ENCODE measurements around the gene SFT2D3. TPM values are rescaled to one million over a fixed set of nuclear protein-coding genes. Genes with fewer than 3 reads are reported as not detected.

Gene SFT2D3
- total and polyA plus RNA-seq, 2 of the 8 experiments (the other 6 are each of a cell fraction or from before 2014, with no cell fraction given), result 7.3 to 10.3 TPM

DNA sequence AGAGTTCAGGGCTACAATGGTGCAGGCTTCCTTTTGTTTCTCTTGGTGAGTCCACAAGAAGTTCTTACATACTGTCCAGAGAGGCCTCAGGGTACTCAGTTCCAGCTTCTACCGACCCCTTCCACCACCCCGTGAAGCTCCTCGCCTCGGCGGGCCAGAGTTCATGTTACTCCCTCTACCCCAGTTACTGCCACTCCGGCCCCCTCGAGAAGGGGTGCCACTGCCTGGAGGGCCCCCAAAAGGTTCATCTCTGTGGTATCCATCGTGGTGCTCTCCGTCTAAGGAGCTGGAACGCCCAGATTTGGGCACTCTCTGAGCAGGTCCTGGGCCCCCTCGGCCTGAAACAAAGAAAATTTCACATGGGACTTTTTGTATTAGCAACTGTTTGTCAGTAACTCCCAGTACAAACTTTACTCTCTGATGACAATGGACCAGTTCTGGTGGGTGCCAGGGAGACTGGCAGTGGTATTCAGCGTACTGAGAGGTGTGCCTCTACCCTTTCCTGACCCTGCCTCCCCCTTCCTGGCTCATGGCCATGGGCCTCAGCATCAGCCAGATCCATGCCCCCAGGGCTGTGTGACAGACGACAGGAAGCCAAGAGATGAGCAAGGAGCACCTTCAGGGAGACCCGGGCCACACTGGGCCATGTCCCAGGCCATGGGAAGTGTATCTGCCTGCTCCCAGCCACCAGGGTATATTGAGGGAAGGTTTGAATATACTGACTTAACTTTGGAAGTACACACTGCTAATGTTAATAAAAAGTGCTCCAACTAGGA, 5.1 kb downstream of the SFT2D3 start:
- no peak overlapping the region for H3K9ac ChIP-seq (replicated peaks in 1 of 4; ENCODE audit: extremely low read depth in 1 of 4, low read depth in 3 of 4, low read length in 3 of 4)
- no peak overlapping the region for H4K8ac ChIP-seq (ENCODE audit: extremely low read depth, insufficient read depth, low read length)
- H3K4me1 ChIP-seq (replicated peaks in 1 of 4; ENCODE audit: control insufficient read depth in 3 of 4, insufficient read depth in 4 of 4, low read length in 3 of 4), result peaks cover 0 to 3% (median 0%) of the 10 kb centered on the region in 4 experiments; a peak in 2 of 7 replicates
- ChIA-PET CTCF (ENCODE audit: partially characterized antibody) (no interaction called here), POLR2A (ENCODE audit: partially characterized antibody) (interaction anchor here (0.6 to 1.3 kb wide), 4 partner anchors 9 to 203 kb away, joined by 3 read pairs; no protein-coding TSS in a partner anchor)
- H2AK5ac ChIP-seq (ENCODE audit: low read depth, low read length), result no peak overlapping the region
- no peak overlapping the region for H2BK120ac ChIP-seq (replicated peaks; ENCODE audit: low read depth, low read length)
- no peaks in the 10 kb centered on the region; the same call in 1 of the 2 replicates for H3K79me1 ChIP-seq (ENCODE audit: low read depth, low read length)
- no peak overlapping the region for H3K4me2 ChIP-seq (ENCODE audit: insufficient read depth in 1 of 2, low read depth in 2 of 2, low read length in 2 of 2)
- no peak overlapping the region for H4K5ac ChIP-seq (ENCODE audit: insufficient read length, low read depth, low read length)
- no peak overlapping the region for H3K23ac ChIP-seq (ENCODE audit: insufficient read length)
- peaks cover 9 to 12% of the 10 kb centered on the region in 2 experiments for H4K20me1 ChIP-seq (replicated peaks in 1 of 2; ENCODE audit: control insufficient read depth in 1 of 2, insufficient read depth in 2 of 2, low read length in 2 of 2)
- H3K9me3 ChIP-seq (ENCODE audit: insufficient read depth in 2 of 2, low read depth in 1 of 2, low read length in 1 of 2), result no peaks in the 10 kb centered on the region
- H3K4ac ChIP-seq (replicated peaks; ENCODE audit: insufficient read length, low read depth, low read length), result no peak overlapping the region
- H3K56ac ChIP-seq (replicated peaks; ENCODE audit: insufficient read length, low read depth, low read length), result no peak overlapping the region
- no peak overlapping the region for H3K18ac ChIP-seq (ENCODE audit: extremely low read depth, low read length)
- H2BK12ac ChIP-seq (ENCODE audit: low read depth, low read length), result no peak overlapping the region
- H3K27me3 ChIP-seq (replicated peaks in 1 of 4; ENCODE audit: control insufficient read depth in 3 of 4, extremely low read depth in 1 of 4, insufficient read depth in 3 of 4, low read length in 3 of 4), result no peaks in the 10 kb centered on the region
- H2BK15ac ChIP-seq (ENCODE audit: low read length), result no peak overlapping the region
- H4K91ac ChIP-seq (replicated peaks; ENCODE audit: insufficient read length, low read length), result no peak overlapping the region
- H3K36me3 ChIP-seq (ENCODE audit: control insufficient read depth in 2 of 4, insufficient read depth in 4 of 4, low read length in 3 of 4), result peaks cover 24 to 54% (median 37%) of the 10 kb centered on the region in 4 experiments
- peaks cover 0 to 13% of the 10 kb centered on the region in 2 experiments; a peak in 2 of 4 replicates for H3K79me2 ChIP-seq (ENCODE audit: control insufficient read depth in 1 of 2, insufficient read depth in 2 of 2, low read length in 2 of 2)
- no peak overlapping the region for H3K4me3 ChIP-seq (ENCODE audit: extremely low read depth in 1 of 4, insufficient read depth in 2 of 4, low read depth in 3 of 4, low read length in 4 of 4)
- WGBS, 2 experiments (ENCODE audit: extremely low coverage in 1 of 2, insufficient coverage in 1 of 2, insufficient read length in 1 of 2, insufficient replicate concordance in 2 of 2, low coverage in 1 of 2, low lambda C conversion rate in 2 of 2, missing lambda C conversion rate in 1 of 2), result 96% methylated on average over 14 of the region's 14 CpGs; no CpG with 5 or more reads in 1 of the 2 experiments
- no peak overlapping the region for H3K14ac ChIP-seq (ENCODE audit: insufficient read length)
- no peak overlapping the region for H3K27ac ChIP-seq (ENCODE audit: low read depth, low read length)
- H2BK20ac ChIP-seq (ENCODE audit: low read length), result no peak overlapping the region
- DNase-seq (ENCODE audit: low read depth in 1 of 2, low spot score in 2 of 2) (no peak), FAIRE-seq (no peak)
- H2BK5ac ChIP-seq (ENCODE audit: low read depth, low read length), result no peak overlapping the region
- H2AFZ ChIP-seq (ENCODE audit: low read length), result no peak overlapping the region
- peaks cover 4% of the 10 kb centered on the region; the same call in 1 of the 2 replicates for H3K23me2 ChIP-seq (ENCODE audit: low read depth, low read length)
- TF ChIP-seq CBX8 (IDR thresholded peaks at IDR 0.05; ENCODE audit: borderline replicate concordance, low read depth, low read length), result no peak
- no peak for TF ChIP-seq CHD1 (IDR thresholded peaks at IDR 0.05; ENCODE audit: low read depth, low read length)
- TF ChIP-seq RNF2 (IDR thresholded peaks at IDR 0.05; ENCODE audit: borderline replicate concordance, low read depth, low read length, missing control alignments, poor library complexity, severe bottlenecking), result no peak
- TF ChIP-seq SP1 (IDR thresholded peaks at IDR 0.05; ENCODE audit: low read depth, low read length), result no peak
- no peak for TF ChIP-seq JUN (IDR thresholded peaks at IDR 0.05; ENCODE audit: low read depth, low read length)
- no peak for TF ChIP-seq KDM1A (IDR thresholded peaks at IDR 0.05; ENCODE audit: borderline replicate concordance, low read length)
- no peak for TF ChIP-seq GTF2F1 (IDR thresholded peaks at IDR 0.05; ENCODE audit: borderline replicate concordance, low read depth, low read length)
- no peak for TF ChIP-seq SAP30 (IDR thresholded peaks at IDR 0.05; ENCODE audit: insufficient read depth, insufficient replicate concordance, low read length)
- TF ChIP-seq CHD2 (IDR thresholded peaks at IDR 0.05; ENCODE audit: low read length), result no peak
- no peak for TF ChIP-seq YY1 (IDR thresholded peaks at IDR 0.05; ENCODE audit: low read depth, low read length)
- TF ChIP-seq RBBP5 (IDR thresholded peaks at IDR 0.05; ENCODE audit: borderline replicate concordance, low read depth, low read length), result no peak

Data from H1 (cell line).